HG03103 (cell line): ENCODE data around the gene SMAD7.

Experiments used
- ATAC-seq: cut with Tn5 transposase; IDR thresholded peaks from one replicate; pipeline ENCODE4 v1.9.1; 2021; ENCODE audit warnings: low read depth; ENCODE audit not compliant: unreplicated experiment

The SMAD7 gene

GRCh38 chr18:48919547-48919946, 31.2 kb downstream of the SMAD7 start:
- ATAC-seq: no peak

GRCh38 chr18:48918660-48919456, 31.9 kb downstream of the SMAD7 start:
- ATAC-seq: no peak

GRCh38 chr18:48917579-48918517, 32.9 kb downstream of the SMAD7 start:
- ATAC-seq: no peak

GRCh38 chr18:48915626-48916425, 34.9 kb downstream of the SMAD7 start:
- no peak for ATAC-seq

- no peak for ATAC-seq
Measured at GRCh38 chr18:48914581-48915251, 36.0 kb downstream of the SMAD7 start.

- ATAC-seq: no peak
Measured at GRCh38 chr18:48913775-48914174, 37.0 kb downstream of the SMAD7 start.

- ATAC-seq: no peak
Measured at GRCh38 chr18:48913201-48913600, 37.6 kb downstream of the SMAD7 start.

- ATAC-seq: no peak
Measured at GRCh38 chr18:48910972-48911545, 39.7 kb downstream of the SMAD7 start.

GRCh38 chr18:48909721-48910120, 41.0 kb downstream of the SMAD7 start:
- no peak for ATAC-seq

- ATAC-seq: no peak
Measured at GRCh38 chr18:48908916-48909315, 41.8 kb downstream of the SMAD7 start.

GRCh38 chr18:48905513-48905912, 45.3 kb downstream of the SMAD7 start:
- no peak for ATAC-seq

GRCh38 chr18:48904847-48905394, 45.8 kb downstream of the SMAD7 start:
- ATAC-seq: no peak

GRCh38 chr18:48904091-48904490, 46.7 kb downstream of the SMAD7 start:
- no peak for ATAC-seq

GRCh38 chr18:48902856-48903601, 47.7 kb downstream of the SMAD7 start:
- no peak for ATAC-seq

GRCh38 chr18:48902023-48902855, 48.5 kb downstream of the SMAD7 start:
- no peak for ATAC-seq

- ATAC-seq: no peak
Measured at GRCh38 chr18:48901145-48902022, 49.4 kb downstream of the SMAD7 start.

- ATAC-seq: no peak
Measured at GRCh38 chr18:48900469-48900868, 50.3 kb downstream of the SMAD7 start.
